Common myeloid progenitor, CD34-positive (primary cell): Measurements from ENCODE around the gene LZTFL1.
"Not testable (repeated sequence)": the region's sequence is repeated elsewhere in the genome, so short reads cannot be mapped to it uniquely, and the experiment has no call there.

ENCODE experiments used
- CTCF ChIA-PET: fragments of 350-600 bp; sonication (Branson Sonifier 250); formaldehyde crosslinking; loops from one replicate; lab custom pipeline; 2021; ENCODE audit warnings: antibody characterized with exemption; lab: Charles Lee
- POLR2A ChIA-PET: fragments of 350-600 bp; sonication (Branson Sonifier 250); formaldehyde crosslinking; loops from one replicate; lab custom pipeline; 2021; ENCODE audit warnings: antibody characterized with exemption; lab: Charles Lee
- DNase-seq, 3 donors: peaks; one replicate each; pipeline versions ENCODE4 v3.0.0 to v3.0.0-alpha.2; 2013
- H3K27ac ChIP-seq, 2 experiments: 1 replicate in 1 of 2; 2 replicates in 1 of 2; pipeline ENCODE4 v1.7.0; 2013; ENCODE audit warnings: inconsistent platforms in 2 of 2, low read length in 2 of 2, mild to moderate bottlenecking in 2 of 2, low read depth in 1 of 2, moderate library complexity in 1 of 2; ENCODE audit not compliant: severe bottlenecking in 2 of 2, insufficient read depth in 1 of 2, poor library complexity in 1 of 2
- H3K27me3 ChIP-seq, 5 experiments: replicated peaks in 2 of 5; 1 replicate in 3 of 5; 2 replicates in 2 of 5; pipeline versions ENCODE4 v1.6.1 to v1.7.0; 2013; ENCODE audit warnings: low read length in 4 of 5, mild to moderate bottlenecking in 2 of 5, moderate library complexity in 2 of 5, inconsistent platforms in 1 of 5; ENCODE audit not compliant: insufficient read depth in 5 of 5, control insufficient read depth in 4 of 5
- H3K36me3 ChIP-seq, 4 experiments: 1 replicate in 2 of 4; 2 replicates in 2 of 4; pipeline versions ENCODE4 v1.6.1 to v1.7.0; 2013; ENCODE audit warnings: low read length in 3 of 4, control low read depth in 1 of 4, mild to moderate bottlenecking in 1 of 4; ENCODE audit not compliant: control insufficient read depth in 4 of 4, insufficient read depth in 4 of 4
- H3K4me1 ChIP-seq, 4 experiments: 1 replicate in 3 of 4; 2 replicates in 1 of 4; pipeline versions ENCODE4 v1.6.1 to v1.7.1; 2013; ENCODE audit warnings: low read length in 3 of 4, mild to moderate bottlenecking in 3 of 4, control low read depth in 1 of 4, inconsistent platforms in 1 of 4, moderate library complexity in 1 of 4; ENCODE audit not compliant: control insufficient read depth in 4 of 4, insufficient read depth in 4 of 4; ENCODE audit errors: control extremely low read depth in 1 of 4
- H3K4me3 ChIP-seq, 7 experiments: 1 replicate in 4 of 7; 2 replicates in 3 of 7; pipeline versions ENCODE4 v1.5.1 to v1.7.0; 2013; ENCODE audit warnings: mild to moderate bottlenecking in 7 of 7, low read length in 6 of 7, moderate library complexity in 6 of 7, inconsistent platforms in 2 of 7, low read depth in 2 of 7, control low read depth in 1 of 7; ENCODE audit not compliant: insufficient read depth in 4 of 7, control insufficient read depth in 1 of 7; ENCODE audit errors: extremely low read depth in 1 of 7
- H3K9me3 ChIP-seq, 5 experiments: 1 replicate in 4 of 5; 2 replicates in 1 of 5; pipeline versions ENCODE4 v1.6.1 to v1.7.1; 2013; ENCODE audit warnings: low read length in 4 of 5, mild to moderate bottlenecking in 2 of 5, inconsistent platforms in 1 of 5, low read depth in 1 of 5, moderate library complexity in 1 of 5; ENCODE audit not compliant: control insufficient read depth in 4 of 5, insufficient read depth in 2 of 5; ENCODE audit errors: control extremely low read depth in 1 of 5
- WGBS: methylation state at CpG from one replicate; pipeline ENCODE4 v1.1.5; 2013; ENCODE audit not compliant: insufficient coverage; 5-methylcytosine and 5-hydroxymethylcytosine counted together

The LZTFL1 gene

DNA sequence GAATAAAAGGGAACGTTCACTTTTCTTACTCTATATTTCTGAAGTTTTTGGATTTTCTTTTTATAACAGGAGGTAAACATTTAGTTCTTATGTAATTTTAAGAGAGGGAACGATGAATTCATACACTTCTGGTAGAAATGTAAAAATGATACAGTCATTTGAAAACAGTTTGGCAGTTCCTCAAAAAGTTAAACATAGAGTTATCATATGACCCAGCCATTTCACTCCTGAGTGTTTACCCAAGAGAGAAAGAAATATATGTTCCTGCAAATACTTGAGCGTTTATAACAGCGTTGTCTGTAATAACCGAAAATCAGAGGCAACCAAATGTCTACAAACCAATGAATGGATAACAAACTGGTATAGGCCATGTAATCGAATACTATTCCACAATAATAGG lies 23.6 kb upstream of the LZTFL1 start:
- 0% methylated on average over 1 of the region's 6 CpGs for WGBS
- ChIA-PET POLR2A (no interaction called here), CTCF (no interaction called here)
- Histone ChIP-seq H3K4me3 (no peak overlapping the region), H3K27me3 (no peaks in the 10 kb centered on the region), H3K36me3 (no peaks in the 10 kb centered on the region), H3K4me1 (peaks cover 5 to 34% (median 24%) of the 10 kb centered on the region in 4 experiments), H3K27ac (no peak overlapping the region), H3K9me3 (peaks cover 0 to 7% (median 0%) of the 10 kb centered on the region in 5 experiments)
- DNase-seq, result peak in 2 of 3 donors; percentile 32 to 58

DNA sequence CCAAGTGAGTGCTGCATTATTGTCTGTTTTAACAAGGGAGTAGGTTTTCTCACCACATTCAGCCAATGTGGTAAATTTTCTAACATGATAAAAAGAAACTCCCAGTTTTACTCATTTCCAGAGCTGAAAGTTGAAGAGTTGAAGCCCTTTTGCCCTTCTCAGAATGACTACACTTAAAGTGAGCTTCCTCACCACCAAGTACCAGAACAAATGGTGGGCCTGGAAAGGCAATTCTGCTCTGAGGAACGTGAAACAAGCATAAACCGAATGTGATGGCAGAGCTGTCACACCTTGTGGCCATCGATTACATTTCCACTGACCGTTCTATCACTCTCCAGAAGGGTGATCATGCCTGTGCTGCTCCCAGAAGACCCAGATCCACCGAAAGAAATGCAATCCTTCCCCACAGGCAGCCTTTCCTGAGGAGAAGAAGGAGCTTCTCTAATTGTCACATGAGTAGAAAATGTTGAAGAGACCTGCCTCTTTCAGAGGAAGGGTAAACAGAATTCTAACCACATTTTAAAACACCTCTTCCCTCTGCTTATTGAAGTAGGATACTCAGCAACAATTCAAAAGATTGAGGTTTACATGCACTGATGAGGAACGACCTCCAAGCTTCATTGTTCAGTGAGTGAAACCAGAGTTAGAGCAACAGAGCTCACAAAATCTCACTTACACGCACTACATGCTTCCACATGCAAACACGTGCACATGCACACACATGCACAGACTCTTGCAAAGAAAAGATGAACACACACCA lies 23.0 kb upstream of the LZTFL1 start:
- 80% methylated on average over 5 of the region's 8 CpGs for WGBS
- ChIA-PET POLR2A (no interaction called here), CTCF (interaction anchor here (1.1 to 1.7 kb wide), 2 partner anchors 9 to 24 kb away, joined by 3 to 5 read pairs; no protein-coding TSS in a partner anchor)
- H3K27me3 ChIP-seq, result no peaks in the 10 kb centered on the region
- peaks cover 0 to 7% (median 0%) of the 10 kb centered on the region in 5 experiments for H3K9me3 ChIP-seq
- peak in 1 of 3 donors; percentile 19 for DNase-seq
- H3K36me3 ChIP-seq, result no peaks in the 10 kb centered on the region
- H3K4me3 ChIP-seq, result no peak overlapping the region
- peaks cover 5 to 27% (median 19%) of the 10 kb centered on the region in 4 experiments for H3K4me1 ChIP-seq
- H3K27ac ChIP-seq, result no peak overlapping the region

DNA sequence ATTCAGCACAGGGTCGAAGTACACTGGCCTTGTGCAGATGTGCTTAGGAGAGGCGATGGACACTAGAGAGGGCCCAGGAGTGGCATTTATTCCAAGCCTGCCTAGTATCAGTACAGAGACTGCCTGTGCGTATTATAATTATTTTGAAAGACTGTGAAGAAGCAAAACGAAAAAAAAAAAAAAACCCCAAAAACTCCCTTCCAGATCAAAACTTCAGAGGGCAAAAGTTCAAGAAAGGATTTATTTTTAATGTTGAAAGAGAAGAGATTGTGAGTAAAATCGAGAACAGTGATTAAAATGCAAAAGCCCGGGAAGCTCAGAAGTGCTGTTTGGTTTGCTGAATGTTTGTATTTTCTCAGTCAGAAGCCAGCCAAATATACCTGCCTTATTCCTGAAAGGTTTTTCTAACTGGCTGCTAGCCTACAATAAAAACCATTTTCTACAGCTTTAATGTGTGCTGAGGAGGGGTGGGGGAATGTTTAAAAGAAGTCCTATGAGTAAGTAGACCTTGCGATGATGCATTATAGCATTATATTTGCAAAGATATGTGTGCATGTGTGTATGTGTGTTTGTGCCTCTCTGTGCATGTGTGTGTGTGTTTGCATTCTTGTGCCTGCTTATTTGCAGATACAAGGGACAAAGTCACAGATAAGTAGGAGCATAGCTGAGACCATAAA lies 19.3 kb upstream of the LZTFL1 start:
- CTCF ChIA-PET, result interaction anchor here (0.6 to 1.3 kb wide), 4 partner anchors 16 to 80 kb away, joined by 3 to 4 read pairs (median 4); no protein-coding TSS in a partner anchor
- H3K27me3 ChIP-seq, result no peaks in the 10 kb centered on the region
- no peaks in the 10 kb centered on the region for H3K36me3 ChIP-seq
- WGBS, result 93% methylated on average over 3 of the region's 7 CpGs
- no peak overlapping the region for H3K4me3 ChIP-seq
- DNase-seq, result no peak
- peaks cover 0 to 7% (median 0%) of the 10 kb centered on the region in 5 experiments for H3K9me3 ChIP-seq
- POLR2A ChIA-PET, result no interaction called here
- H3K27ac ChIP-seq, result no peak overlapping the region
- H3K4me1 ChIP-seq, result peaks cover 0 to 17% (median 8%) of the 10 kb centered on the region in 4 experiments

DNA sequence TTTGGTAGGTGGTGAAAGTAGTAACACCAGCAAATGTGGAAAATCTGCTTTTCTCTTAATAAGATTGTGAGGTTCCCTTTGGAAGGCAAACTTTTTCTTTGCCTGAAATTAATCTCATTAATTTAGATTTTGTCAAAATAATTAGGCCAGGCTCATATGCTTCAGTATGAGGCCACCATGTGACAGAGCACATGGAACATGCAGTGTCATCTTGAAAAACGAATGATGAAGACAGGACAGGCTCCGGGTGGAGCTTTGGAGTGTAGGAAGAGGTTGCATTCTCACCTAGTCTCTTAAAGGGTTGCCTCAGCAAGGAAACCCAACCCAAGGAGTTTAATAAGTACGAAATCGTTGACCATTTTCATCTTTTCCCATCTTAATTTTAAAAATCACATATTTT lies 18.6 kb upstream of the LZTFL1 start:
- DNase-seq, result no peak
- Histone ChIP-seq H3K4me3 (no peak overlapping the region), H3K27ac (no peak overlapping the region), H3K27me3 (no peaks in the 10 kb centered on the region), H3K36me3 (no peaks in the 10 kb centered on the region), H3K4me1 (peaks cover 0 to 15% (median 8%) of the 10 kb centered on the region in 4 experiments), H3K9me3 (peaks cover 0 to 7% (median 0%) of the 10 kb centered on the region in 5 experiments)
- WGBS, result 96% methylated on average over 4 of the region's 4 CpGs
- POLR2A ChIA-PET, result no interaction called here
- CTCF ChIA-PET, result no interaction called here

DNA sequence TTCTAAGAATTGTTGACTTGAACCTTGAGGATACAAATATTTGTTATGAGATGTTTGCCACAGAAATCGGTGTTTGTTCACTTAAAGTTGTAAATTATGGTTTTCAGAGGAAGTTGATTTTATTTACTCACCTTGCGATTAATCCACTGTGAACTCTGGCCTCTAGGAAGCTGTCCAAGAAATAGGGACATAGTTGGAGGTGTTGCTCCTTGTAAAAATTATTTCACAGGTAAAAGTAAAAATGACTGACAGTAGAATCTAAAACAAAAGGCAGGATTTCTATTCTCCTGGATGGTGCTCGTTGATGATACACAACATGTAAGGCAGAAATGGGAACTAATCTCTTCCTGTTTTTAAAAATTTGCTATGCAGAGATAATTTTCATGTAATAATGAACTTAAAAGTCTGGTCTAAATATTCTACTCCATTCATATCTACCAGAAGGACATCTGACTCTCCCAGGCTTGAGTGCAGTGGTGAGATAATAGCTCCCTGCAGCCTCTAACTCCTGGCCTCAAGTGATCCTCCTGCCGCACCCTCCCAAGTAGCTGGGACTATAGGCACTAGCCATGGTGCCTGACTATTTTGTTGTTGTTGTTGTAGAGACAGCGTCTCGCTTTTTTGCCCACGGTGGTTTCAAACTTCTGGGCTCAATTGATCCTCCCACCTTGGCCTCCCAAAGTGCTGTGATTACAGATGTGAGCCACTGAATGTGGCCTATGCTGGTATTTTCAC lies 17.1 kb upstream of the LZTFL1 start:
- ChIA-PET POLR2A (interaction anchor here (0.6 kb wide), 1 partner anchor 457 kb away, joined by 3 read pairs; no protein-coding TSS in a partner anchor), CTCF (interaction anchor here (0.8 kb wide), 1 partner anchor 22 kb away, joined by 3 read pairs; no protein-coding TSS in a partner anchor)
- Histone ChIP-seq H3K27ac (no peak overlapping the region), H3K9me3 (peaks cover 0 to 7% (median 0%) of the 10 kb centered on the region in 5 experiments), H3K4me1 (peaks cover 0 to 9% (median 5%) of the 10 kb centered on the region in 4 experiments), H3K36me3 (no peaks in the 10 kb centered on the region), H3K4me3 (no peak overlapping the region), H3K27me3 (no peaks in the 10 kb centered on the region)
- 92% methylated on average over 3 of the region's 7 CpGs for WGBS
- DNase-seq, result peak; percentile 38 to 75 (median 64)

DNA sequence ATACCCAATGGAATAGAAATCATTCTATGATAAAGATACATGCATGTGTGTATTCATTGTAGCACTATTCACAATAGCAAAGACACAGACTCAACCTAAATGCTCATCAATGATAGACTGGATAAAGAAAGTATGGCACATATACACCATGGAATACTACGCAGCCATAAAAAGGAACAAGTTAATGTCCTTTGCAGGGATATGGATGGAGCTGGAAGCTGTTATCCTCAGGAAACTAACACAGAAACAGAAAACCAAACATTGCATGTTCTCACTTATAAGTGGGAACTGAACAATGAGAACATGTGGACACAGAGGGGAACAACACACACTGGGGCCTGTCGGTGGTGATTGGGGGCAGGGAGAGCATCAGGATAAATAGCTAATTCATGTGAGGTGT lies 15.1 kb upstream of the LZTFL1 start:
- CTCF ChIA-PET, result interaction anchor here (2.2 kb wide), 1 partner anchor 10 kb away, joined by 5 read pairs; no protein-coding TSS in a partner anchor
- H3K27ac ChIP-seq, result not testable (repeated sequence)

More for the DNA sequence above, 15.1 kb upstream of the LZTFL1 start:
- POLR2A ChIA-PET, DNase-seq, H3K9me3 ChIP-seq, H3K4me3 ChIP-seq, H3K27me3 ChIP-seq, H3K36me3 ChIP-seq: not testable (repeated sequence)
- peaks cover 0 to 13% (median 5%) of the 10 kb centered on the region in 4 experiments for H3K4me1 ChIP-seq
- 100% methylated on average over 1 of the region's 2 CpGs for WGBS
